NCI-H748 treated with DMSO at 0.1 percent for 48 hours (cell line): ENCODE data around the gene EYA2.

Experiments used
- DNase-seq: peaks from one replicate; lab custom pipeline; 2025; lab: John Stamatoyannopoulos, UW

Gene EYA2

GRCh38 chr20:47227119-47227518 lies 332.5 kb downstream of the EYA2 start:
- DNase-seq, result no peak

GRCh38 chr20:47227576-47227975 lies 332.9 kb downstream of the EYA2 start:
- no peak for DNase-seq

- no peak for DNase-seq
Measured at GRCh38 chr20:47228654-47229053, 334.0 kb downstream of the EYA2 start.

GRCh38 chr20:47230811-47231256 lies 336.2 kb downstream of the EYA2 start:
- no peak for DNase-seq

- DNase-seq, result no peak
Measured at GRCh38 chr20:47231382-47232039, 336.9 kb downstream of the EYA2 start.

GRCh38 chr20:47232518-47232917 lies 337.9 kb downstream of the EYA2 start:
- no peak for DNase-seq

- DNase-seq, result no peak
Measured at GRCh38 chr20:47233333-47234188, 338.9 kb downstream of the EYA2 start.

GRCh38 chr20:47235111-47235510 lies 340.5 kb downstream of the EYA2 start:
- no peak for DNase-seq

- DNase-seq, result no peak
Measured at GRCh38 chr20:47235853-47236638, 341.4 kb downstream of the EYA2 start.

GRCh38 chr20:47236639-47236900 lies 341.9 kb downstream of the EYA2 start:
- no peak for DNase-seq

GRCh38 chr20:47237715-47238114 lies 343.1 kb downstream of the EYA2 start:
- no peak for DNase-seq
